ENCODE data around the gene TRMT1.

The TRMT1 gene

GRCh38 chr19:13074378-13074777 lies 42.2 kb downstream of the TRMT1 start:
- DNase-seq (ENCODE audit: extremely low read depth, insufficient read length): no peak
- TF ChIP-seq CTCF (IDR thresholded peaks at IDR 0.05; ENCODE audit: insufficient read depth, low read length, poor library complexity, severe bottlenecking): no peak
- no peak overlapping the region for H3K4me3 ChIP-seq (replicated peaks; ENCODE audit: low read depth, low read length)
- H3K27me3 ChIP-seq (replicated peaks; ENCODE audit: control insufficient read depth, insufficient read depth, low read length): peaks cover 1% of the 10 kb centered on the region; the same call in 1 of the 2 replicates
- H3K36me3 ChIP-seq (ENCODE audit: control insufficient read depth, insufficient read depth, low read length): no peaks in the 10 kb centered on the region

- H3K4me3 ChIP-seq (replicated peaks; ENCODE audit: low read depth, low read length): no peak overlapping the region
- DNase-seq (ENCODE audit: extremely low read depth, insufficient read length): no peak
- H3K27me3 ChIP-seq (replicated peaks; ENCODE audit: control insufficient read depth, insufficient read depth, low read length): peaks cover 1% of the 10 kb centered on the region; the same call in 1 of the 2 replicates
- no peak for TF ChIP-seq CTCF (IDR thresholded peaks at IDR 0.05; ENCODE audit: insufficient read depth, low read length, poor library complexity, severe bottlenecking)
- no peaks in the 10 kb centered on the region for H3K36me3 ChIP-seq (ENCODE audit: control insufficient read depth, insufficient read depth, low read length)
Measured at GRCh38 chr19:13073263-13073662, 43.3 kb downstream of the TRMT1 start.

GRCh38 chr19:13072188-13072908 lies 44.2 kb downstream of the TRMT1 start:
- Histone ChIP-seq H3K4me3 (replicated peaks; ENCODE audit: low read depth, low read length) (no peak overlapping the region), H3K36me3 (ENCODE audit: control insufficient read depth, insufficient read depth, low read length) (no peaks in the 10 kb centered on the region), H3K27me3 (replicated peaks; ENCODE audit: control insufficient read depth, insufficient read depth, low read length) (peaks cover 1% of the 10 kb centered on the region; the same call in 1 of the 2 replicates)
- DNase-seq (ENCODE audit: extremely low read depth, insufficient read length): no peak
- TF ChIP-seq CTCF (IDR thresholded peaks at IDR 0.05; ENCODE audit: insufficient read depth, low read length, poor library complexity, severe bottlenecking): no peak

GRCh38 chr19:13071444-13072187 lies 44.9 kb downstream of the TRMT1 start:
- Histone ChIP-seq H3K36me3 (ENCODE audit: control insufficient read depth, insufficient read depth, low read length) (no peaks in the 10 kb centered on the region), H3K4me3 (replicated peaks; ENCODE audit: low read depth, low read length) (no peak overlapping the region), H3K27me3 (replicated peaks; ENCODE audit: control insufficient read depth, insufficient read depth, low read length) (peaks cover 1% of the 10 kb centered on the region; the same call in 1 of the 2 replicates)
- DNase-seq (ENCODE audit: extremely low read depth, insufficient read length): no peak
- no peak for TF ChIP-seq CTCF (IDR thresholded peaks at IDR 0.05; ENCODE audit: insufficient read depth, low read length, poor library complexity, severe bottlenecking)

GRCh38 chr19:13070425-13071140 lies 46.0 kb downstream of the TRMT1 start:
- H3K36me3 ChIP-seq (ENCODE audit: control insufficient read depth, insufficient read depth, low read length): no peaks in the 10 kb centered on the region
- H3K27me3 ChIP-seq (replicated peaks; ENCODE audit: control insufficient read depth, insufficient read depth, low read length): peaks cover 1% of the 10 kb centered on the region; the same call in 1 of the 2 replicates
- TF ChIP-seq CTCF (IDR thresholded peaks at IDR 0.05; ENCODE audit: insufficient read depth, low read length, poor library complexity, severe bottlenecking): no peak
- DNase-seq (ENCODE audit: extremely low read depth, insufficient read length): no peak
- no peak overlapping the region for H3K4me3 ChIP-seq (replicated peaks; ENCODE audit: low read depth, low read length)
